ENCODE measurements around the gene MYO1H. TPM values are rescaled to one million over a fixed set of nuclear protein-coding genes. Genes with fewer than 3 reads are reported as not detected.

The MYO1H gene
- total RNA-seq, 1 experiment from 2014 or later = not detected

- no peak for DNase-seq (ENCODE audit: low read depth)
Measured at GRCh38 chr12:109448707-109449390, 101.1 kb downstream of the MYO1H start.

- DNase-seq (ENCODE audit: low read depth) = no peak
Measured at GRCh38 chr12:109449845-109450532, 102.3 kb downstream of the MYO1H start.

DNA sequence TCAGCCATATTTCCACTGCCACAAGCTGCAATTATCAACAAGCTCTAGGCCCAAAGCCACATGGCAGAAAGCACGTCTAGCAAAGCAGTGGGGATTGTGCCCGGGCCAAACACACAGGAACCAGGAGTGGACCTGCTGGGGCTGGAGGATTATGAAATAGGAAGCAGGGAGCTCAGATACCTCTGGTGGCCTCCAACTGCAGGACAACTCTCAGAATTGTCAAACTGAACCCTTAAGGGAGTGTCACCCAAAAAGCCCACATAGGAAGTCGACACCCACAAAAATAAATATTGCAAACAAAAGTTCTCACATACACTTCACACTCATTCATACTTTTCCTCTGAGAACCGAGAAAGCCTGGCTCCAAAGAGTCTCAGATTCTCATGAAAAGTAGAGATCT, 103.3 kb downstream of the MYO1H start:
- no peak for DNase-seq (ENCODE audit: low read depth)

GRCh38 chr12:109451400-109451799, 103.7 kb downstream of the MYO1H start:
- no peak for DNase-seq (ENCODE audit: low read depth)

DNA sequence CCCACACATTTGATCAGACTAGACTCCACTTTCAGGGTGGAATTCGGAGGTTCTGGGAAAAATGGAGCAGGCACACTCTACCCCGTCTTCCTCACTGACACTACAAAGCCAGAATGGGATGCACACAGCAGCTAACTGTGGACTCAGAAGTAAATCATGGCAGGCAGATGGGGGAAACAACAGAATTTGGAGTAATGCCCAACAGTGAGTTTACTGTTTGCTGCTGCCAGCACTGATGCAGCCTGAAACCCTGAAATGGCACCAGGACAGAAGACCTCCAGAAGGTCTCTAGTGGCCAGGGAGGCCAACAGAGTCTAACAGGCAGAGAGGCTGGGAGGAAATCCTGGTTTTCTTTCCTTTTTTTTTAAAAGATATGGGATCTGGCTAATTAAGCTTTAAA, 104.8 kb downstream of the MYO1H start:
- no peak for DNase-seq (ENCODE audit: low read depth)

DNA sequence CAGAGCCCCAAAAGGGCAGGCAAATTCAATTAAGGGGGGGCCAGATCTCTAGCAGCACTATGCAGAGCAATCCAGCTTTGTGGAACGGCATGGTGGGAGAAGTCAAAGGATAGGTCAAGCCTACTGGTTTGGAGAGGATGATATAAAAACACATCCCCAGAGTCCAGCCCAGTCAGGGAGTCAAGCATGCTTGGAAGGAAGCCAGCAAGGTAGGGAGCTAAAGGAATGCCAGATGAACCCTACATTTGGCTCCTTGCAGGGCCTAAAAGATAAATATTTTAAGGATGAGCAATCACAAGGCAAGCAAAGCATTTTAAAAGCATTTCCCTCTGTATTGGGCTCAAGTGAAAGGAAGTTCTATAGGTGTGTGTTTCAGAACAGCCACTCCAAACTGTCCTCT, 108.0 kb downstream of the MYO1H start:
- DNase-seq (ENCODE audit: low read depth) = no peak

DNA sequence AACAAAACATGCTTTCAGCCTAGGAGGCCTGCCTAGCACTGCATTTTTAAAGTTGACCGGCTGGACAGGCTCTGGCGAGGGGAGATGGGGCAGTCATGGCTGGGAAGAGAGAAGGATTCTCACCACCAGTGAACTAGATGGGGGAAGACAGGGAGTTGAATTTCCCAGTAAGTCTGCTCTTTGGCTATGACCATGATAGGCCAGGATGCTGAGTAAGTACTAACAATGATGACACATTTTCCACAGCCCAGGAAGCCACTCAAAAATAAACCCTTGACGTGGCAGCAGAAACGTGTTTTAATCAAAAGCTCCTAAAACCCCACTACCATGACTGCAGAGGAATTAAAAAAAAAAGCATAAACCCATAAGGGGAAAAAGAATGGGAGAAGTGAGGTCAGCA, 110.4 kb downstream of the MYO1H start:
- peak; percentile 21 for DNase-seq (ENCODE audit: low read depth)

GRCh38 chr12:109458771-109459208, 111.1 kb downstream of the MYO1H start:
- peak; percentile 18 for DNase-seq (ENCODE audit: low read depth)

- DNase-seq (ENCODE audit: low read depth) = no peak
Measured at GRCh38 chr12:109459247-109459646, 111.5 kb downstream of the MYO1H start.

GRCh38 chr12:109460538-109460937, 112.8 kb downstream of the MYO1H start:
- DNase-seq (ENCODE audit: low read depth) = no peak

DNA sequence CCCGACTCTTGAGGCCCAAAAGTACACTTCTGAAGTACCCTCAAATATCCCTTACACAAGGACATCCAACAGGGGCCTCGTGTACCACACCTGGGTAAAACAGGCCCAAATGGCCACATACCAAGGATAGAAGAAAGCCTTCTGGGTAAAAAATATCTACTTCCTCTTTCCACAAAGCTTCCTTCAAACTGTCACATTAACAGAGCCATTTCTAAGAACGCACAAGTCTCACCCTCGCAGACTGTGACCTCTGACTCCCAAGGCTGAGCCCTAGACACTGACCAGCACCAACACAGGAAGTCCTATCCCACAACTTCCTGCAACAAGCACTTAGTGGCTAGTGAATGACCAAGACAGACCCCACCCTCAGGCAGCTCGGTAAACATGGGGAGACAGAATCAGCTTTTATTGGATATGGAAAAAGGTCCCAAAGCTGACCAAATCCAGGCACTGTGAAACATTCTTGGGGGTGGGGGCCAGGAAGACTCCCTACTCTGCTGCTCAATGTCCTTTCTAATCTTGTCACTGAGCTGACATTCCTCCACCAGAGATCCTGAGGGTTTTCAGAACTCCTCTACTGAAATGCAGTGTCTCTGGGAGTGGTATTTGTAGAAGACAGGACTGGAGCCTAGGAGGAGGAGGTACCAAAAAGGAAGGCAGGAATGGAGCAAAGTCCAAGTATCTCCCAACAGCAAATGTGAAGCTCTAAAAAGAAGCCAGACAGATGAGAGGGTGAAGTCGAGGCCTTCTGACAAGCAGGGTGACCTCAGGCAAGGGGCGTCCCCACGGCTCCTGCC, 113.5 kb downstream of the MYO1H start:
- DNase-seq (ENCODE audit: low read depth) = peak; percentile 60

GRCh38 chr12:109461846-109462756, 114.4 kb downstream of the MYO1H start:
- peak; percentile 88 for DNase-seq (ENCODE audit: low read depth)

GRCh38 chr12:109462868-109463692, 115.4 kb downstream of the MYO1H start:
- peak; percentile 95 for DNase-seq (ENCODE audit: low read depth)

DNA sequence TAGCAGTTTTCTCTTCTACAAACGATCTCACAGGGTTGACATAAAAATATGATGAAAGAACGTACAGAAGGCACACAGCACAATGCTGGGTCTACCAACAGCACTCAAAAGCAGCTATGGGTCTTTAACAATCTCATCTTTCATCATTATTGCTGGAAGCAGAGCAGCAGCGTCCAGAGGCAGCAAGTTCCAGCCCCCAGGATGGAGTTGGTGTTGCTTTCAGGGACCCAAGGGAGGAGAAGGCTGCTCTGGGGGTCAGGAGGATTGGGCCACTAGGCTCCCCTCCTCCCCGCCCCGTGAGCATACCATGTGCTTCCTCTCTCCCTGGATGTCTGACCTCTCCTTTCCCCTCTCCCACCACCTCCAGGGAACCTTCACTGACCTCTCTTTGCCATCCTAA, 116.1 kb downstream of the MYO1H start:
- DNase-seq (ENCODE audit: low read depth) = peak; percentile 25

DNA sequence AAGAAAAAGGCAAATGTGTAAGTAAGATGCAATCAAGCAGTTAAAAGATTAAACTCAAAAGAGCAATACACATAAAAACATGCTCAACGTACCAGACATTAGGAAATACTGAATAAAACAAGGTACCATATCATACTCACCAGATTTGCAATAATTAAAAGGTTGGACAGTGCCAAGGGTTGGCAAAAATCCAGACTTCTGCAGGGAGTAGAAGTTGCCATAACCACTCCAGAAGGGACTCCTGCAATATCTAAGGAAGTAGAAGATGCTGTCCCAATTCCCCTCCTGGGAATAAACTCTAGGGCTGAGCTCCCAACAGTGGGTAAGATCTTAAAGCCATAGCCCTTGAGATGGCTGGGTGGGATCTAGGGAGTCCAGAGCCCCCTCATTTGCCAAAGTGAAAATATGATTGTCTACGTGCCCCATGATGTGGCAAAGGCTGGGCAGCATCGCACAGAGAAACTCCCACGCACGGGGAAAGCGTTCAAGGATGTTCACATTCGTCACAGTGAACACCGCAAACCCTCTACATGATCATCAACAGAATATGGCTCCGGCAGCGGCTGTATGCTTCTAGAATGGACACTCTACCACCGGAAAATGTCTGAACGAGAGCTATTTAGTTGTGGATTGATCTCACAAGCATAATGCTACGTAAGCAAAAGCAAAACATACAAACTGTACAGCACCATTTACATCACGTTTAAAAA, 117.1 kb downstream of the MYO1H start:
- peak; percentile 9 for DNase-seq (ENCODE audit: low read depth)

GRCh38 chr12:109466305-109466704, 118.6 kb downstream of the MYO1H start:
- DNase-seq (ENCODE audit: low read depth) = no peak

DNA sequence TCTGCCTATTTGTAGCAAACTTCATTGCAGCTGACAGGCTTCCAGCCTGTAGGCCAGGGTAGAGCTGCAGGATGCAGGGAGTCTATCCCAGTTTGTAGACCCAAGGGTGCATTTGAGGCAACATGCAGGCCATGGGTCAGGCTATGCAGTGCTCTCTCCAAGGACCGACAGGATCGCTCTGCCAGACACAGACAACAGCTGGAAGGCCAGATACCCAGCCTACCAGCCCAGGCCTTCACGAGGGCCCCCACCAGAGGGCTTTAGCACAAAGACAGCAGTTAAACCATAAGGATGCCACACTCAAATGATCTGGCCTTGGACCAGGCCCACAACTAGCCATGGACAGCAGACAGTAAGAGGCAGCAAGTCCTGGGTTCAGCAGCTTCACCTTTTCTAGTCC, 119.1 kb downstream of the MYO1H start:
- no peak for DNase-seq (ENCODE audit: low read depth)

GRCh38 chr12:109467978-109468676, 120.4 kb downstream of the MYO1H start:
- DNase-seq (ENCODE audit: low read depth) = no peak

GRCh38 chr12:109469517-109469916, 121.8 kb downstream of the MYO1H start:
- no peak for DNase-seq (ENCODE audit: low read depth)
